Gastrocnemius medialis (tissue), 4 donors: ENCODE data around the gene NDRG4. TPM values are rescaled to one million over a fixed set of nuclear protein-coding genes. Genes with fewer than 3 reads are reported as not detected.

Experiments
- ATAC-seq, 2 donors: fragments of 150-250 bp; one replicate each; pipeline ENCODE4 v1.9.1; 2016
- DNase-seq, 2 donors: peaks; one replicate each; pipeline ENCODE4 v3.0.0-alpha.2; 2019
- H3K27ac ChIP-seq, 4 donors: fragments of 200-600 bp; sonication (generic); 1 replicate in 1 of 4; 2 replicates in 3 of 4; pipeline ENCODE4 v1.5.1; 2016 to 2018; ENCODE audit warnings: mild to moderate bottlenecking in 2 of 4, moderate library complexity in 1 of 4
- H3K27me3 ChIP-seq, 3 donors: fragments of 200-600 bp; sonication (generic) in 2 of 3; 1 replicate in 1 of 3; 2 replicates in 2 of 3; pipeline versions ENCODE4 v1.5.1 to v1.6.0; 2016 to 2019; ENCODE audit warnings: mild to moderate bottlenecking in 1 of 3, moderate library complexity in 1 of 3
- H3K36me3 ChIP-seq, 2 donors: fragments of 200-600 bp; sonication (generic) in 1 of 2; one replicate each; pipeline ENCODE4 v1.5.1; 2017 to 2018
- H3K4me1 ChIP-seq, 2 donors: fragments of 200-600 bp; sonication (generic) in 1 of 2; one replicate each; pipeline ENCODE4 v1.5.1; 2016 to 2017; ENCODE audit warnings: mild to moderate bottlenecking in 2 of 2
- H3K4me3 ChIP-seq, 4 donors: fragments of 200-600 bp; sonication (generic) in 3 of 4; 1 replicate in 1 of 4; 2 replicates in 3 of 4; pipeline ENCODE4 v1.5.1; 2016 to 2019; ENCODE audit warnings: mild to moderate bottlenecking in 2 of 4
- H3K9me3 ChIP-seq, 3 donors: fragments of 200-600 bp; sonication (generic) in 2 of 3; 1 replicate in 1 of 3; 2 replicates in 2 of 3; pipeline ENCODE4 v1.5.1; 2016 to 2019
- POLR2A ChIP-seq, 2 donors: fragments of 450-650 bp; IDR thresholded peaks; one replicate each; pipeline ENCODE4 v1.6.1; 2017; ENCODE audit warnings: antibody characterized with exemption in 2 of 2, mild to moderate bottlenecking in 2 of 2, moderate library complexity in 2 of 2
- in situ Hi-C, 4 donors: fragments of 200-750 bp; cut with MboI; loops; one replicate each; pipeline versions ENCODE4 v1.15.0 to v1.8.0; 2017; ENCODE audit warnings: low sequenced_read_pairs in 4 of 4
- intact Hi-C: fragments of 100-400 bp; cut with DNase I; formaldehyde crosslinking; loops from one replicate; pipeline ENCODE4 v1.15.1; 2023; ENCODE audit warnings: low total_unique reads
- total RNA-seq, 4 donors: library from RNA; depleted of rRNA; stranded (reverse); fragments of >200 nt; gene quantifications; one replicate each; pipeline versions ENCODE4 v1.1.0 to v1.2.3, GENCODE V29; 2016
- TF ChIP-seq, protein P1 (sequence below), 5 experiments: fragments of 450-650 bp in 3 of 5; fragments of 200-600 bp in 2 of 5; sonication (generic) in 2 of 5; IDR thresholded peaks in 4 of 5; conservative IDR thresholded peaks in 1 of 5; 1 replicate in 4 of 5; 2 replicates in 1 of 5; pipeline ENCODE4 v1.5.1; 2016 to 2019; ENCODE audit warnings: antibody characterized with exemption in 5 of 5, mild to moderate bottlenecking in 3 of 5, moderate library complexity in 3 of 5

Gene NDRG4
- total RNA-seq, 4 donors from 2014 or later, result 2.0 to 13.3 (median 6.5) TPM

DNA sequence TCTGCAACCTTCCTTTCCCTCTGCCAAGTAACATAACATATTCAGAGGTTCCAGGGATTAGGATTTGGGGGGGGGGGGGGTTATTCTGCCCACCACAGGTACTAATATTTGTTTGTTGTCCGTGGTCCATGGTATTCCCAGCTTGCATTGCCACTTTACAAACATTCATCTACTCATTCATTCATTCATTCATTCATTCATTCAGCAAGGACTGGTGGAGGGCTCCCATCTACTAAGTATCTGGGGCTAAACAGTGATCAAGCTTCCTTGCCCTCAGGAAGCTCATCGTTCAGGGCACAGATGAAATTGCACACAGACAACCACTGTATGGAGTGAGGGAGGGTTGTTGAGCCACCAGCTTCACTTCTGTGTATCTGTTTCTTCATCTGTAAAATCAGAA is 45.8 kb upstream of the NDRG4 start:
- no peak for DNase-seq
- ATAC-seq, result no peak
- no peaks in the 10 kb centered on the region for H3K36me3 ChIP-seq

DNA sequence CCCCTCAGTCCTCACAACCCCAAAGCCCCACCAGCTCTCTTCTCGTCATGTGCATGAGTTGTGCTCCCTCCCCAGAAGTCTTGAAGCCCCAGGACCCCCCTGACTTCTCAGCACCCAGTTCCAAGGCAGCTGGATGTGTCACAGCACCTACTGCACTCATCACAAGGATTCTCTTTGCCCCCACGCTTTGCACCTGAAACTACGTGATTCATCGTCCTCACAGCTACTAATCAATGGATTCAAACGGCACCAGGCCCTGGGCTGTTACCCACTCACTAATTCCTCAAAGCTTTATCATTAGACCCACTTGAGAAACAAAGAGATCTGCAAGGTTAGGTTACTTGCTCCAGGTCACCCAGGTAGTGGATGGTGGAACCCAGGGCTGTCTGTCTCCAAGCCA is 45.1 kb upstream of the NDRG4 start:
- intact Hi-C loops (no loop called here), in situ Hi-C loops (no loop called here)
- Histone ChIP-seq H3K4me1 (no peaks in the 10 kb centered on the region), H3K36me3 (no peaks in the 10 kb centered on the region), H3K27ac (no peak overlapping the region), H3K27me3 (no peaks in the 10 kb centered on the region), H3K4me3 (no peak overlapping the region), H3K9me3 (no peaks in the 10 kb centered on the region)
- no peak for DNase-seq
- ATAC-seq, result no peak
- TF ChIP-seq POLR2A (IDR thresholded peaks at IDR 0.05), result no peak
- TF ChIP-seq, protein P1, sequence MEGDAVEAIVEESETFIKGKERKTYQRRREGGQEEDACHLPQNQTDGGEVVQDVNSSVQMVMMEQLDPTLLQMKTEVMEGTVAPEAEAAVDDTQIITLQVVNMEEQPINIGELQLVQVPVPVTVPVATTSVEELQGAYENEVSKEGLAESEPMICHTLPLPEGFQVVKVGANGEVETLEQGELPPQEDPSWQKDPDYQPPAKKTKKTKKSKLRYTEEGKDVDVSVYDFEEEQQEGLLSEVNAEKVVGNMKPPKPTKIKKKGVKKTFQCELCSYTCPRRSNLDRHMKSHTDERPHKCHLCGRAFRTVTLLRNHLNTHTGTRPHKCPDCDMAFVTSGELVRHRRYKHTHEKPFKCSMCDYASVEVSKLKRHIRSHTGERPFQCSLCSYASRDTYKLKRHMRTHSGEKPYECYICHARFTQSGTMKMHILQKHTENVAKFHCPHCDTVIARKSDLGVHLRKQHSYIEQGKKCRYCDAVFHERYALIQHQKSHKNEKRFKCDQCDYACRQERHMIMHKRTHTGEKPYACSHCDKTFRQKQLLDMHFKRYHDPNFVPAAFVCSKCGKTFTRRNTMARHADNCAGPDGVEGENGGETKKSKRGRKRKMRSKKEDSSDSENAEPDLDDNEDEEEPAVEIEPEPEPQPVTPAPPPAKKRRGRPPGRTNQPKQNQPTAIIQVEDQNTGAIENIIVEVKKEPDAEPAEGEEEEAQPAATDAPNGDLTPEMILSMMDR (IDR thresholded peaks at IDR 0.05 in 4 of 5, conservative IDR thresholded peaks at IDR 0.05 in 1 of 5), result no peak

More for the DNA sequence above, 45.8 kb upstream of the NDRG4 start:
- no peaks in the 10 kb centered on the region for H3K4me1 ChIP-seq
- no peak overlapping the region for H3K27ac ChIP-seq
- no peaks in the 10 kb centered on the region for H3K9me3 ChIP-seq
- TF ChIP-seq, protein P1 (IDR thresholded peaks at IDR 0.05 in 4 of 5, conservative IDR thresholded peaks at IDR 0.05 in 1 of 5), result no peak
- no peak for TF ChIP-seq POLR2A (IDR thresholded peaks at IDR 0.05)
- H3K27me3 ChIP-seq, result no peaks in the 10 kb centered on the region
- intact Hi-C loops (no loop called here), in situ Hi-C loops (no loop called here)
- no peak overlapping the region for H3K4me3 ChIP-seq

DNA sequence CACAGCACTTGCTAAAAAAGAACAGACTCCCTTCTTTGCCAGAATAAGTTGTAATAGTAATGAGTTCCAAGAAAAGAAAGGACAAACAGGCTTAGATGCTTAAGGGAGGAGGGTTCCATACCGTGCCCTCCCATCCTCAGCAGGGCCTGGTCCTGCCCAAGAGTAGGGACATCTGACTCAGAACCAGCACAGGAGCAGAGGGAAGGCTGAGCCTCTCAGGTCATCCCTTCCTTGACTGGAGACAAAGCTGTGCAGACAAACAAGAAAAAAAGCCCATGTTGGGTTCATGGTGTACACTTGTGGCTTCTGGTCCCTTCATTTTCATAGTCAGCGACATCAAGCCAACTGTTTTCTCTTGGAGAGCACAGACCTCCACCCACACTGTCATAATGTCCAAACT is 44.2 kb upstream of the NDRG4 start:
- intact Hi-C loops (no loop called here), in situ Hi-C loops (no loop called here)
- Histone ChIP-seq H3K4me1 (no peaks in the 10 kb centered on the region), H3K9me3 (no peaks in the 10 kb centered on the region), H3K4me3 (no peak overlapping the region), H3K27me3 (no peaks in the 10 kb centered on the region), H3K27ac (no peak overlapping the region), H3K36me3 (no peaks in the 10 kb centered on the region)
- ATAC-seq (no peak), DNase-seq (no peak)
- TF ChIP-seq, protein P1 (IDR thresholded peaks at IDR 0.05 in 4 of 5, conservative IDR thresholded peaks at IDR 0.05 in 1 of 5), result no peak
- TF ChIP-seq POLR2A (IDR thresholded peaks at IDR 0.05), result no peak

DNA sequence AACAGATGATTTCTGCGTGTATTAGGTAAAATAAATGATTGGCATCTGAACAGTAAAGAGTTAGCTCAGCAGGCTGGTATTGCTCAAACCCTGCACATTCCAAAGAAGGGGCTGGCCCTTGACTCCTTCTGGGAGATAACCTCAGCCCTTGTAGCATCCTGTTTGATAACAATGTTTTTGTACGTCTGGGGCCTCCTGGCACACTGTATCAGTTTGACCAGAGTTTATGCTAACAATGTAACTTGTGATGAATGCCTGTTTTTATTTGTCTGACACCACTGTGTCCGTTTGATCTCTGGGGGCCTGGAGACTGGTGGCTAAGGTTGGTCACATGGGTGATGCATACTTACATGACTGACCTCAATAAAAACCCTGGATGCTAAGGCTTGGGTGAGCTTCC is 43.8 kb upstream of the NDRG4 start:
- no peak for TF ChIP-seq POLR2A (IDR thresholded peaks at IDR 0.05)
- TF ChIP-seq, protein P1 (IDR thresholded peaks at IDR 0.05 in 4 of 5, conservative IDR thresholded peaks at IDR 0.05 in 1 of 5), result no peak
- Histone ChIP-seq H3K9me3 (no peaks in the 10 kb centered on the region), H3K4me3 (no peak overlapping the region), H3K27me3 (no peaks in the 10 kb centered on the region), H3K27ac (no peak overlapping the region), H3K4me1 (no peaks in the 10 kb centered on the region), H3K36me3 (no peaks in the 10 kb centered on the region)
- in situ Hi-C loops, result no loop called here
- DNase-seq, result no peak
- intact Hi-C loops, result no loop called here
- no peak for ATAC-seq
